Effector memory CD4-positive, alpha-beta T cell (primary cell): ENCODE data around the gene MAEA.

Source experiments
- DNase-seq, 3 donors: peaks; one replicate each; pipeline ENCODE4 v3.0.0-alpha.2; 2020
- H3K27ac ChIP-seq: 2 replicates; pipeline ENCODE4 v1.7.0; 2013; ENCODE audit warnings: mild to moderate bottlenecking, low read length, moderate library complexity; ENCODE audit not compliant: insufficient read depth, poor library complexity, severe bottlenecking
- H3K27me3 ChIP-seq: replicated peaks from 2 replicates; pipeline ENCODE4 v1.7.0; 2013; ENCODE audit warnings: mild to moderate bottlenecking, low read length; ENCODE audit not compliant: insufficient read depth, control insufficient read depth, poor library complexity, severe bottlenecking
- H3K36me3 ChIP-seq: 2 replicates; pipeline ENCODE4 v1.7.0; 2013; ENCODE audit warnings: mild to moderate bottlenecking, low read length, moderate library complexity; ENCODE audit not compliant: control insufficient read depth, insufficient read depth
- H3K4me1 ChIP-seq: 2 replicates; pipeline ENCODE4 v1.7.0; 2013; ENCODE audit warnings: low read length, mild to moderate bottlenecking; ENCODE audit not compliant: control insufficient read depth, insufficient read depth, poor library complexity, severe bottlenecking
- H3K4me3 ChIP-seq: 2 replicates; pipeline ENCODE4 v1.7.0; 2013; ENCODE audit warnings: low read length, low read depth, mild to moderate bottlenecking; ENCODE audit not compliant: insufficient read depth, poor library complexity, severe bottlenecking
- H3K9me3 ChIP-seq: 2 replicates; pipeline ENCODE4 v1.7.0; 2013; ENCODE audit warnings: mild to moderate bottlenecking, low read length, moderate library complexity; ENCODE audit not compliant: control insufficient read depth

MAEA gene

DNA sequence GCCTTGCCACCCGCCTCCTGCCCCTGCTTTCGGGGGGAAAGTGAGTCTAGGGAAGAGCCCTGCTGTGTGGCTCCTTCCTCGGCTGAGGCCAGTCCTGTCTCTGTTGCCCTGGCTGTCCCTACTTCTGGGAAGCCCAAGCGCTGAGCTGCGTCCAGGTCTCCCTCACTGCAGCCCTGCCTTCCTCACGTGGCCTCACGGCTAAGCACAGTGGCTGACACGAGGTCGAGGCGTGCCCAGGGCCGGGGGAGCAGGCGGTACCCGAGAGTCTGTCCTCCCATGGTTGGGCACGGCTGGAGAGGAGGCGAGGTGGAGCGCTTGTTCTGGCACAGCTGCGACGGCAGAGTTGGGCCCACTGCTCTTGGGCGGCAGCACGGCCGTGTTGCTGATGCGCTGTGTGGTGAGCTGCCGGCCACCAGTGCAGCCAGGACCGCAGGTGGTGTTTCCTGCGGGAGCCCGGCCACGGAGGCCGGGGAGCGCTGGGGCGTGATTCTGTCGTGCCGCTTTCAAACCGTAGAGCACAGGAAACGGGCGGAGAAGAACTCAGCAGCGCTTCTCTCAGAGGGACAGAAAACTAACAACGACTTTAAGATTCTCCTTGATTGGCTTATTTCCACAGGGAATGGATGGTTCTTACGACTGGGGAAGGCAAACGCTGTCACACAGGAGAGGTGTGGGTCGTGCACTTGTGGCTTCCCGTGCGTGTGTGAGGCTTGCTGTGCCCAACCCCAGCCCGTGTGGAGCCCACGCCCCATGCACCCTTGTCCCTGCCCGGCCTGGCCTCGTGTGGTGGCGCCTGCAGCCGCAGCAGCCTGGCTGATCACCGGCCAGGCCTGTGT, 21.3 kb downstream of the MAEA start:
- H3K4me1 ChIP-seq: peaks cover 41% of the 10 kb centered on the region
- H3K27ac ChIP-seq: peak overlapping the region; percentile 50
- H3K4me3 ChIP-seq: peak overlapping the region; percentile 24
- peak in 1 of 3 donors; percentile 26 for DNase-seq
- H3K36me3 ChIP-seq: peaks cover 31% of the 10 kb centered on the region
- H3K9me3 ChIP-seq: no peaks in the 10 kb centered on the region
- H3K27me3 ChIP-seq: no peaks in the 10 kb centered on the region

DNA sequence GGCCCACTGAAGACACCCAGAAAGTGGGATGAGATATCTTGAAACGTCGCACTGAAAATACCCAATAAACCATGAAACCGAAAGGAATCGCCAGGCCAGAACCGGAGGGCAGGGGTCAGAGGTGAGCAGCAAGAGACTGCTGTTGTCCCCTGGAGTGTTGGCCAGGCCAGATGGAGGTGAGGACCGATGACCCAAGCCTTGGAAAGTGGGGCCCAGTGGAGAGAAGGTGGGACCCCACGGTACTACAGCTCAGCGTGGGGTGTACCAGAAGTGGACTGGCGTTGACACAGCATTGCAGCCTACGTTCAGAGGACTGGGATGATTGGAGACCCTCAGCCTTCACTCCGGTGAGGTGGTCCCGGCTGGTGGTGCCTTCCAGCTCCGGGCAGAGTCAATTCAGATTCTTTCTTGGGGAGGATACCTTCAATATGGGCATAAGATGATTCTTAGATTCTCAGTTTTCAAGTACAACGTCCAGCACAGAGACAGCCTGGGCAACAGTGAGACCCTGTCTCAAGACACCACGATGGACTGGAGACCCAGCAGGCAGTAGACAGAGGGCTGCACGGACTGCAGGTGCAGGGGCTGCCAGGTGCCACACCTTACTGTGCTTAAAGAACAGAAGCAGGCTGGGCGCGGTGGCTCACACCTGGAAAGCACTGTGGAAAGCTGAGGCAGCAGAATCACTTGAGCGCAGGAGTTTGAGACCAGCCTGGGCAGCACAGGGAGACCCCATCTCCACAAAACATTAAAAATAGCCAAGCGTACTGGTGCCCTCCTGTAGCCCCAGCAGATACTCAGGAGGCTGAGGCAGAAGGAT, 23.3 kb downstream of the MAEA start:
- peaks cover 47% of the 10 kb centered on the region for H3K36me3 ChIP-seq
- peaks cover 40% of the 10 kb centered on the region for H3K4me1 ChIP-seq
- no peak for DNase-seq

DNA sequence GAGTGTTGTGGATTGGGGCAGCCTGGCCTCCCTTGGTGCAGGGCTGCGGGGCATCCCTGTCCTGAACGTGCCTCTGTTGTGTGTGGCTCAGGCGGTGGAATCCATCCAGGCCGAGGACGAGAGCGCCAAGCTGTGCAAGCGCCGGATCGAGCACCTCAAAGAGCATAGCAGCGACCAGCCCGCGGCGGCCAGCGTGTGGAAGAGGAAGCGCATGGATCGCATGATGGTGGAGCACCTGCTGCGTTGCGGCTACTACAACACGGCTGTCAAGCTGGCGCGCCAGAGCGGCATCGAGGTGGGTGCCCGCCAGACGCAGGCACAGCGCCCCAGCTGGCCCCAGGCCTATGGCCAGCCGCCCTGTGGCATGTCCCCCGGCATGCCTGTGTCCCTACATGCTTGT, 25.6 kb downstream of the MAEA start:
- Histone ChIP-seq H3K4me3 (no peak overlapping the region), H3K27me3 (no peaks in the 10 kb centered on the region), H3K4me1 (peaks cover 24% of the 10 kb centered on the region), H3K36me3 (peaks cover 54% of the 10 kb centered on the region), H3K27ac (no peak overlapping the region), H3K9me3 (no peaks in the 10 kb centered on the region)
- no peak for DNase-seq

More for the DNA sequence above, 23.3 kb downstream of the MAEA start:
- H3K9me3 ChIP-seq: no peaks in the 10 kb centered on the region
- no peak overlapping the region for H3K4me3 ChIP-seq
- H3K27me3 ChIP-seq: no peaks in the 10 kb centered on the region
- H3K27ac ChIP-seq: no peak overlapping the region

DNA sequence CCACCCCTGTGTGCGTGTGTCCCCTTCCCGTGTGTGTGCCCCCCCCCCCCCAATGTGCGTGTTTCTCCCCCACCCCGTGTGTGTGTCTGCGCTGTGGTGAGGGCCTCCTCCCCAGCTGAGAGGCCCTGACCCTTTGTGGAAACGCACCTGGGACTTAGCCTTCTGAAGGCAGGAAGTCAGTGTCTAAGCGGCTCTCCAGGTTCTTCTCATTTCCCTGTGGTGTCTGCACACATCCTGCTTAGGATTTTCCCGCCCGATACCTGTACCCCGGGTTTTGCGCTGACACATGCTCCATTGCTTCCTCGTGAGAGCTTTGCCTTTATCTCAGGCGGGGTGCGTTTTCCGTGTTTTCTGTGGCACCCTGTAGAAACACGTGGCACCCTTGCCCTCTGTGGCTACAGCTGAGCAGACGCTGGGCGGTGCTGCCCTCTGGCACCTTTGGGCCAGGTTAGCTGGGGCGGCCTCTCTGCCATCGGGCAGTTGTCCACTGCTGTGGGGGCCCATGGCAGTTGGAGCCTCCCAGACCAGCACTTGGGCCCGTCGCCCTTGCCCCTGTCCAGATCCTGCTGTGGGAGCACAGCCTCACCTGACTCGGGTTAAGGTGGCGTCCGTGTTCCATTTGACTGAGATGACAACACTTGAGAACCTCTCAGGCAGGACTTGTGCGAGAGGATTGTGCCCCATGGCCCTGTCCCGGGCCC, 26.3 kb downstream of the MAEA start:
- H3K36me3 ChIP-seq: peaks cover 54% of the 10 kb centered on the region
- no peak for DNase-seq
- no peak overlapping the region for H3K27ac ChIP-seq
- H3K4me1 ChIP-seq: peaks cover 17% of the 10 kb centered on the region
- no peak overlapping the region for H3K4me3 ChIP-seq
- H3K9me3 ChIP-seq: no peaks in the 10 kb centered on the region
- H3K27me3 ChIP-seq: no peaks in the 10 kb centered on the region

DNA sequence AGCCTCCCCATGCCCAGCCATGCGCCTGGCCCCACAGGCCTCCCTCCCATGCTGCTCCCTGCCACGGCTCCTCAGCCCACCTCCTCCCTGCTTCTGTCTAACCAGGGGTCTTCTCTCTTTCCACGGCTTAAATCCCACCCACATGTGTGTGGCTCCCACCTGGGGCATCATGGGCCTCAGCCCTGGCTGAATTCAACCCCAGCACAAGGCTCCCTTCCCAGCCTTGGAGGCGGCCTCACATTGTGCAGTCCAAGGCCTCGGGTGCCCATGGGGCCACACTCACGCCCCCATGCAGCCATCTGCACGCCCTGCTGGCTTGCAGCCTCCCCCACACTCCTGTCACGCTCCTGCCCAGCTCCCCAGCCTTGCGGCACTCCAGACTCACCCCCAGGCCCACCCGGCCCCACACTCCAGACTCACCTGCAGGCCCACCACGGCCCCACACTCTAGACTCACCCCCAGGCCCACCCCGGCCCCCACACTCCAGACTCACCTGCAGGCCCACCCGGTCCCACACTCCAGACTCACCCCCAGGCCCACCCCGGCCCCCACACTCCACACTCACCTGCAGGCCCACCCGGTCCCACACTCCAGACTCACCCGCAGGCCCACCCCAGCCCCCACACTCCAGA, 27.0 kb downstream of the MAEA start:
- H3K4me3 ChIP-seq: no peak overlapping the region
- no peak for DNase-seq
- peaks cover 10% of the 10 kb centered on the region for H3K4me1 ChIP-seq
- H3K27ac ChIP-seq: no peak overlapping the region
- H3K36me3 ChIP-seq: peaks cover 56% of the 10 kb centered on the region
- H3K9me3 ChIP-seq: no peaks in the 10 kb centered on the region
- H3K27me3 ChIP-seq: no peaks in the 10 kb centered on the region

DNA sequence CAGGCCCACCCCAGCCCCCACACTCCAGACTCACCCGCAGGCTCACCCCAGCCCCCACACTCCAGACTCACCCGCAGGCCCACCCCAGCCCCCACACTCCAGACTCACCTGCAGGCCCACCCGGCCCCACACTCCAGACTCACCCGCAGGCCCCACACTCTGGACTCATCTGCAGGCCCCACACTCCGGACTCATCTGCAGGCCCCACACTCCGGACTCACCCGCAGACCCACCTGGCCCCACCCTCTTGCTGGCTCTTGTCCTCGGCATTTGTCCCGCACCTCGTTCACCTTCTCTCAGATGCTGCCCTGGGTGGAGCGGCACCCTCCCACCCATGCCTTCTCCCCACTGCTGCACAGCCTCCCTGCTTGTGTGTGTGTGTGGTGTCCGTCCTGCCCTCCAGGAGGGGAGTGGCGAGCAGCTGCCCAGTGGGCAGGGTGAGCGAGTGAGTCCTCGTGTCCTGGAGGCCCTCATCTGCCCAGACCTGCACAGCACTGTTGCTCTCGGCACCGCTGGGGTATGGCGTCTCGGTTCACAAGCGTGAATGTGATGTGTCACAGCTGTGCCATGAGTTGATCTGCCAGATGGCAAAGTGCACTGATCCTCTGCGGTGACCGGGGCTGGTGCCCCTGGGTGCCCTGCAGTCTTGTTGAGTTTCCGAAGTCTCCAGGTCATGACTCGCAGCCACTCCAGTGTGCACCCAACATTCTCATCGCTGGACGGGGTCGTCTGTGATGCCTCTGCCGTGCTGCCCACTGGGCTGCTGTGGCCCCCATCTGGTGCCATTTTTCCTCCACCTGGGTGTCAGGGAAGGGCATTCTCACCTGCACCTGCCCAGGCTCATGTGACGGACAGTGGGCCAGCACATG, 27.7 kb downstream of the MAEA start:
- H3K36me3 ChIP-seq: peaks cover 63% of the 10 kb centered on the region
- peaks cover 7% of the 10 kb centered on the region for H3K4me1 ChIP-seq
- H3K9me3 ChIP-seq: no peaks in the 10 kb centered on the region
- DNase-seq: no peak
- H3K4me3 ChIP-seq: no peak overlapping the region
- H3K27me3 ChIP-seq: no peaks in the 10 kb centered on the region
- no peak overlapping the region for H3K27ac ChIP-seq

DNA sequence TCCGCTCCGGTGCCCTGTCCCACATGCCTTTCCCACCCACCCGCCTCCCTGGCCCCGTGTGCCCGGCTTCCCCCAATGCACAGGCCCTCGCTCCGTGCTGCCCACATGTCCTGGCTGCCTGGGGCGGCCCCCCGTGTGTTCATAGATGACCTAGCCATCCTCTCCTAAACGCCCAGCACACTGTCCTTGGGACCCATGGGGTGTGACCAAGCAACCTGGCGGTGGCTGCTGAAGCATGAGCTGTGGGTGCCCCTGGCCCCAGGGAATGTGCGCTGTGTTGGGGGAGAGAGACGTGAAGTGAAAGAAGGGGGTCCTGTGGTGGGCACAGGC, 28.3 kb downstream of the MAEA start:
- Histone ChIP-seq H3K27ac (no peak overlapping the region), H3K4me1 (peaks cover 7% of the 10 kb centered on the region), H3K36me3 (peaks cover 61% of the 10 kb centered on the region), H3K27me3 (no peaks in the 10 kb centered on the region), H3K4me3 (no peak overlapping the region), H3K9me3 (no peaks in the 10 kb centered on the region)
- DNase-seq: no peak

DNA sequence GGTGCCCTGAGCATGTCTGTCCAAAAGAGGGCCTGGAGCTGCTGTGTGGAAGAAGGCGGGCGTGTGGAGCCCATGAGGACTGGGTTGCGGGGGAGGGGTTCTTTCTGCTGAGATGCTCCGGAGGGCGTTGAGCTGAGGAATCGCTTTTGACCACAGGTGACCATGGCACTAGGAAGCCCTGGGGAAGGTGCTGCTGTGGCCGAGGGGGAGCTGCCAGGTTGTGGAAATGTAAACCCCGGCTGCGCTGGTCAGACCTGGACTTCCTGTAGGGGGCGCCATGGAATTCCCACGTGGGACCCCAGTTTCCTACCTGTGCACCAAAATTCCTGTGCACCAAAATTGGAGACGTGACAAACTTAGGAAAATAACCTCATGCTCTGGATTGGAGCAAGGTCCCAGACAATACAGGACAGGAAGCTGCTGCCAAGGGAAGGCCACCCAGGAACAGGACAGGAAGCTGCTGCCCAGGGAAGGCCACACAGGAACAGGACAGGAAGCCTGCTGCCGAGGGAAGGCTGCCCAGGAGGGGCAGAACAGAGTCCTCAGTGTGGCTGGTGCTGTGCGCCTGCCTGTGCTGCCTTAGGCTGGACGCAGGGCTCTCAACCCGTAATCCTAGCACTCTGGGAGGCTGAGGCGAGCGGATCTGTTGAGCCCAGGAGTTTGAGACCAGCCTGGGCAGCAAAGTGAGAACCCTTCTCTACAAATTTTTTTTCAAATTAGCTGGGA, 29.0 kb downstream of the MAEA start:
- Histone ChIP-seq H3K4me3 (no peak overlapping the region), H3K27ac (no peak overlapping the region), H3K4me1 (peaks cover 7% of the 10 kb centered on the region), H3K27me3 (no peaks in the 10 kb centered on the region), H3K9me3 (no peaks in the 10 kb centered on the region), H3K36me3 (peaks cover 54% of the 10 kb centered on the region)
- no peak for DNase-seq
